Activated CD4-positive, alpha-beta T cell treated with anti-CD3 and anti-CD28 coated beads, Interleukin-2, amount 10 ng/mL, durations not matched to agents 7 days and 5 days (primary cell): ENCODE results near the gene IFT122. TPM values are rescaled to one million over a fixed set of nuclear protein-coding genes. Genes with fewer than 3 reads are reported as not detected.

ENCODE experiments used
- CTCF ChIA-PET: fragments of 350-600 bp; sonication (Branson Sonifier 250); formaldehyde crosslinking; loops from one replicate; lab custom pipeline; 2021; ENCODE audit warnings: antibody characterized with exemption; lab: Charles Lee
- POLR2A ChIA-PET: fragments of 350-600 bp; sonication (Branson Sonifier 250); formaldehyde crosslinking; loops from one replicate; lab custom pipeline; 2021; ENCODE audit warnings: antibody characterized with exemption; lab: Charles Lee
- DNase-seq: peaks from one replicate; pipeline ENCODE4 v3.0.0-alpha.2; 2020
- H3K27ac Mint-ChIP-seq: one replicate; pipeline ENCODE4 v1.8.0; 2021; ENCODE audit warnings: mild to moderate bottlenecking, moderate library complexity, mixed read lengths
- H3K27me3 Mint-ChIP-seq: one replicate; pipeline ENCODE4 v1.8.0; 2021; ENCODE audit warnings: mixed read lengths
- H3K36me3 Mint-ChIP-seq: one replicate; pipeline ENCODE4 v1.8.0; 2021; ENCODE audit warnings: low read depth, mixed read lengths
- H3K4me1 Mint-ChIP-seq: one replicate; pipeline ENCODE4 v1.8.0; 2021; ENCODE audit warnings: mixed read lengths
- H3K4me3 Mint-ChIP-seq: one replicate; pipeline ENCODE4 v1.8.0; 2021; ENCODE audit warnings: mild to moderate bottlenecking, moderate library complexity, mixed read lengths
- H3K9me3 Mint-ChIP-seq: one replicate; pipeline ENCODE4 v1.8.0; 2021; ENCODE audit warnings: mixed read lengths
- total RNA-seq, 2 experiments: library from RNA; stranded (reverse); gene quantifications; one replicate each; pipeline ENCODE4 v1.2.3, GENCODE V29; 2021

The IFT122 gene
- total RNA-seq, 2 experiments from 2014 or later = 24.9 to 27.2 TPM

DNA sequence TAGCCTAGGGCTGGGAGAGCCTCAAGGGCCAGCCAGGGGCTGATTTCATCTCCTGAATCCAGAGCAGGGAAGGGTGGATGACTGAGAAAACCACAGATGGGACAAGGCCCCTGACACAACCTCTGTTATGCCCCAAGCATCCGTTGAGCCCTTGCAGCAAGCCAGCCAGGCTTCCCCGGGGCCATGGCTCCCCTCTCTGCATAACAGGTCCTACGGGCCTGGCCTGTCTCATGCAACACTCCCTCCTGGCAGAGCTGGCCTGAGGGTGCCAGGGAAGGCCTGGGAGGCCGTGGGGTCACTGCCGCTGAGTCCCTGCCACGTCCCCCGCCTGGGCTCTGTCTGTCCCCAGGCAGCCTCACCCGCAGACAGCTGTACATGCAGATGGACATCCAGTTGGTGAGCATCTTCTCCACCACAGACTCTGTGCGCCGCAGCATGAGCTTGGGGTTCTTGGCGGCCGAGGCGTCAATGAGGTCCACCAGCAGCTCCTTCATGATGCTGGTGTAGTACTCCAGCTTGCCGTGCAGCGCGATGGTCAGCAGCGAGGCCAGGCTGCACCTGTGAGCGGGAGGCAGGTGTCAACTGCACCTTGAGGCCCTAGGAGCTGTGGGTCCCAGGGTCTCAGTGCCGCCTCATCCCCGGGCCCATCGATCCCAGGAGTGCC is 125.1 kb downstream of the IFT122 start:
- Mint-ChIP-seq H3K4me1 (no peaks in the 10 kb centered on the region), H3K36me3 (no peaks in the 10 kb centered on the region), H3K4me3 (no peak overlapping the region), H3K27me3 (no peaks in the 10 kb centered on the region), H3K27ac (no peak overlapping the region), H3K9me3 (no peaks in the 10 kb centered on the region)
- ChIA-PET CTCF (no interaction called here), POLR2A (no interaction called here)
- DNase-seq = no peak

DNA sequence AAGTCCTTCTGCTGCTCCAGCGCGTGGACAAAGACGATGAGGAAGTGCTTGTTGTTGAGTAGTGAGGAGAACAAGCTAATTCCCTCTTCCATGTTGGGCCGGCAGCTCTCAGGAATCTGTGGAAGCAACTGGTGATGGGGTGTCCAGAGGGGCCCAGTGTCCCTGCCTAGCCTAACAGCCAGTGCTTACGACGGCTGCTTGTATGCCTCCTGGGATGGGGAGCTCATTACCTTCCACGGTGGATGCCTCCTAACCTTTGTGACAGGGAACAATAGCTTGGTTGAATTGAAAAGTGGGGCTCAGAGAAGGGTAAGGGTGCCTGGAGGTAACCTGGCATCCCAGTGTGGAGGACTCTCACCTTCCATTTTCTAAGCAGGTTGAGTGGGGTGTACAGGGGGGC is 125.9 kb downstream of the IFT122 start:
- CTCF ChIA-PET = no interaction called here
- Mint-ChIP-seq H3K27ac (no peak overlapping the region), H3K4me1 (no peaks in the 10 kb centered on the region), H3K4me3 (no peak overlapping the region), H3K27me3 (no peaks in the 10 kb centered on the region), H3K36me3 (no peaks in the 10 kb centered on the region), H3K9me3 (no peaks in the 10 kb centered on the region)
- POLR2A ChIA-PET = no interaction called here
- DNase-seq = no peak

GRCh38 chr3:129567176-129567705 is 127.2 kb downstream of the IFT122 start:
- CTCF ChIA-PET = interaction anchor here (1.3 to 1.4 kb wide), 2 partner anchors 20 kb away, joined by 3 to 5 read pairs; no protein-coding TSS in a partner anchor
- DNase-seq = no peak
- POLR2A ChIA-PET = no interaction called here

DNA sequence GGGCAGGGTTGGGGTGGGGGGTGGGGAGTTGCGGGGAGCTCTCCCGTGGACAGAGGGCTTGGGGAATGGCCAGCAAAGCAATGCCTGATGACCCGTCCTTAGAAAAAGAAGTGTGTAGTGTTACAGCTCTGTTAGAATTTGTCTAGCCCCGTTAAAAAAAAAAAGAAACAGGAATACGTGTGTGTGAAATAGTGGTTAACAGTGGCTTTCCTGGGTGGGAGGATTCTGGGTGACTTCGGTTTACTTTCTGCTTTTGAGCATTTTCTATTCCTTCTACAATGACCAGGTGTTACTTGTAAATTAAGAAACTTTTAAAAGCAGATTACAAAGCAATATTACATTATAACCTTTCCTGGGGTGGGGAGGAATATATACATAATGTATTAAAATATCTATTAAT is 127.9 kb downstream of the IFT122 start:
- POLR2A ChIA-PET = no interaction called here
- H3K4me1 Mint-ChIP-seq = no peaks in the 10 kb centered on the region
- no peaks in the 10 kb centered on the region for H3K9me3 Mint-ChIP-seq
- CTCF ChIA-PET = interaction anchor here (0.7 to 1.4 kb wide), 4 partner anchors 9 to 24 kb away, joined by 3 to 5 read pairs (median 3); no protein-coding TSS in a partner anchor
- no peaks in the 10 kb centered on the region for H3K36me3 Mint-ChIP-seq
- H3K27ac Mint-ChIP-seq = no peak overlapping the region
- no peak for DNase-seq
- no peak overlapping the region for H3K4me3 Mint-ChIP-seq
- no peaks in the 10 kb centered on the region for H3K27me3 Mint-ChIP-seq

More at GRCh38 chr3:129567176-129567705, 127.2 kb downstream of the IFT122 start:
- H3K4me3 Mint-ChIP-seq = no peak overlapping the region
- H3K9me3 Mint-ChIP-seq = no peaks in the 10 kb centered on the region
- no peaks in the 10 kb centered on the region for H3K27me3 Mint-ChIP-seq
- H3K4me1 Mint-ChIP-seq = no peaks in the 10 kb centered on the region
- H3K27ac Mint-ChIP-seq = no peak overlapping the region
- no peaks in the 10 kb centered on the region for H3K36me3 Mint-ChIP-seq

DNA sequence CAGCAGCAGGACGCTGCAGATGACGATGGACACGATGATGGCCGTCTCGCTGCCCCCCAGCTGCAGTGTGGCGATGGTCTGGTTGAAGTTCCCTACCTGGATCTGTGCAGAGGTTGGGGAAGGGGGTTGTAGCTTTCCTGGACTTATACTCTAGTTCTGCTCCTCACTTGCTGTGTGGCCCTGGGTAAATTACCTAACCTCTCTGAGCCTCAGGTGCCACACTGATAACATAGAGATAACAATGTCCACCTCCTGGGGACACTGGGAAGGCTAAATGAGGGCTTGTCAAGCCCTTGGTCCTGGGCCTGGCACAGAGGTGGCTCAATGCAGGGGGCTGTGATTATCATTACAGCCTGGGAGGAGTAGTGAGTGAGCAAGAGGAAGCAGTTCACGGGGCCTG is 129.8 kb downstream of the IFT122 start:
- no peak for DNase-seq
- ChIA-PET CTCF (interaction anchor here (1.1 to 1.3 kb wide), 3 partner anchors 8 to 27 kb away, joined by 3 read pairs; no protein-coding TSS in a partner anchor), POLR2A (no interaction called here)
- H3K27me3 Mint-ChIP-seq = no peaks in the 10 kb centered on the region
- no peak overlapping the region for H3K27ac Mint-ChIP-seq
- no peaks in the 10 kb centered on the region for H3K4me1 Mint-ChIP-seq
- no peaks in the 10 kb centered on the region for H3K36me3 Mint-ChIP-seq
- no peaks in the 10 kb centered on the region for H3K9me3 Mint-ChIP-seq
- H3K4me3 Mint-ChIP-seq = no peak overlapping the region

Other genes with a start within 250 kb of the IFT122 start
- 100 to 1,000 TPM; 110 to 136 TPM for gene COPG1, start 190.6 kb upstream of the IFT122 start, total RNA-seq
- gene HMCES, start 161.4 kb upstream of the IFT122 start, total RNA-seq = 10 to 100 TPM; 45.5 to 51.2 TPM
- under 1 TPM; 0.69 TPM for gene EFCAB12, start 11.6 kb upstream of the IFT122 start, total RNA-seq
- gene MBD4, start 276 bp upstream of the IFT122 start, total RNA-seq = 10 to 100 TPM; 47.9 to 50.6 TPM
- not detected for gene RHO, start 88.4 kb downstream of the IFT122 start, total RNA-seq
- not detected for gene H1-8, start 103.0 kb downstream of the IFT122 start, total RNA-seq
- 1 to 10 TPM; 1.2 to 1.4 TPM for gene PLXND1, start 166.5 kb downstream of the IFT122 start, total RNA-seq